ENCODE data around the gene FYN.

FYN gene

DNA sequence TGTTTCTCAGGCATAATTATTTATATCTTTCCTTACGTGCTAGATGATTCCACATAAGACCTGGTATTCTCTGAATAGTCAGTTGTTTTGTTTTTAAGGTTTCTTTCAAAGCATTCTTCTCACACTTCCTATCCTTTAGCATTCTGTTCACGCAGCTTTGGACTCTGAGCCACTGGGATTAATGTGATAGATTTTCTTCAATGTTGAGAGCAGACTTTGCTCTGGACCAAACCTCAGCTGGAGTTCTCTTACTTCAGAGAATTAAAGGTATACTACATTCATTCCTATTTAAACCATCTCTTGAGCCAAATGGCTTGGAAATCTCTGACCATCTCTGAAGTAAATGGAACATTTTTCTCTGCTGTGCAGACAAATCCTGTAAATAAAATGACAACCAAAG is 196.9 kb downstream of the FYN start:
- no peak for DNase-seq

- no peak for DNase-seq
Measured at GRCh38 chr6:111674883-111675282, 198.4 kb downstream of the FYN start.

DNA sequence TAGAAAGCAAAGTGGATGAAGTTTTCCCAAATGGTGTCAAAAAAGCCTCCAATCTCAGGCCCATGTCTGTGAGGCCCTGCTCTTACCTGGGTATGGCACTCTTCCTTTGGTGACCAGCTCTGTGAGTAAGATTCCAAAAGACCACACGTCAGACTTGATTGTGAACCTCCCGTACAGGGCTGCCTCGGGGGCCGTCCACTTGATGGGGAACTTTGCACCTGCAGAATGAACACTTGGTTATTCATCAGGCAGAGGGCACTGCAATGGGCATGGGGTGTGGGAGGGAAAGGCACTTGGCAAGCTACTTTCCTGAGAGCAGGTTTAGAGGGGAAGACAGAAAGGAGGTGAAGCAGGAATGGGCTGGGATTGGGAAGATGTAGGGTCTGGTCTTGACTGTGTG is 198.8 kb downstream of the FYN start:
- DNase-seq, result no peak

GRCh38 chr6:111673937-111674336 is 199.3 kb downstream of the FYN start:
- no peak for DNase-seq

GRCh38 chr6:111673532-111673931 is 199.7 kb downstream of the FYN start:
- no peak for DNase-seq

GRCh38 chr6:111672761-111673450 is 200.3 kb downstream of the FYN start:
- no peak for DNase-seq

- DNase-seq, result no peak
Measured at GRCh38 chr6:111669326-111669725, 203.9 kb downstream of the FYN start.

DNA sequence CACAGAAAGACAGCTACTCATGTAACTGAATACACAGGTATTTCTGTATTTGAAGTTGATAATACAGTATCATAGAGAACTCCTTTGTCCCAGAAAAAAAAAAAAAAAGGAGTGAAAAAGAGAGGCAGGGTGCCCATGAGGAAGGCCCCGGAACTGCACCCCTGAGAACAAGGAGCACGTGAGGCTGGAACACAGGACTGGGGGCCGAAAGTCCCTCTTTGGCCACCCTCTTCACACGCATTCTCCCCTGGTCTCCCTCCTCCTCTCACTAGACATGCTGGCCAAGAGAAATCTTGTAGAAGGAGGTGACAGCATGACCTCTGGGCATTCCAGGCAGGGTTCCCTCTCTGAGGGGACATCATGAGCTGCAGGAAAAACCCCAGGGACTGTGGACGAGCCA is 204.8 kb downstream of the FYN start:
- no peak for DNase-seq

DNA sequence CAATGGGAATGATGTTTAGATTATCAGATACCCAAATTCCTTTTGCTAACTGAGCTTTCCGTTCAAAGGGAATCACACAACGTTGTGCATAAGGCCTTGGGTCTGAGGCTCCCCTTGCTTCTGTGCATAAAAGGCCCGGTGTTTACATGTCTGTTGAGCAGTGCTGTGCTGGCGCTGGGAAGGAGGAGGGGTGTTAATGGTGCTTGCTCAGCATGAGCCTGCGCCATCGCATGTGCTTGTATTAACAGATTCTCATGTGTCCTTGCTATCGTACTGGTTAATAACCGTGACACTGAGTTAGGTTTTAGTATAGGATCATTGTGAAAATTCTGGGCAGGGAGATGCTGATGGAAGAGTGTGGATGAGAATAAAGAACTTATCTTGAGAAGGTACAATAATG is 205.3 kb downstream of the FYN start:
- DNase-seq, result no peak

DNA sequence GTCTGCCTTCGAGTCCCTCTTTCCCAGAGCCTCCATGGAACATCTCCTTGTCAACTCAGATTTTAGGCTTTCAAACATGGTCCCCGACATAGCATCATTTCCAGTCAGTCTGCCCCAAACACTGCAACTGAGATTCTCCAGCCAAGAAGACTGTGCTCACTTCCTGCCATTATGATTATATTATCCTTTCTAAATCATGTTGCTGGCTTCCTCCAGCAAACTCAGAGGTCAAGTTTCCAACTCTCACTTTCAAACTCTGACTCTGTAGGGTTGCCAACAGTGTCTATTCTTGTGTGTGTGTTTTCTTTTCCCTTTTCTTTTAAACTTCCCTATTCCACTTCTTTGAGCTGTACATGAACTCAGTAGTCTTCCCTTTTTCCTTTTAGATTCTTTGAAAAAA is 206.4 kb downstream of the FYN start:
- no peak for DNase-seq

- no peak for DNase-seq
Measured at GRCh38 chr6:111664565-111665030, 208.7 kb downstream of the FYN start.

GRCh38 chr6:111663692-111664564 is 209.3 kb downstream of the FYN start:
- DNase-seq, result no peak

DNA sequence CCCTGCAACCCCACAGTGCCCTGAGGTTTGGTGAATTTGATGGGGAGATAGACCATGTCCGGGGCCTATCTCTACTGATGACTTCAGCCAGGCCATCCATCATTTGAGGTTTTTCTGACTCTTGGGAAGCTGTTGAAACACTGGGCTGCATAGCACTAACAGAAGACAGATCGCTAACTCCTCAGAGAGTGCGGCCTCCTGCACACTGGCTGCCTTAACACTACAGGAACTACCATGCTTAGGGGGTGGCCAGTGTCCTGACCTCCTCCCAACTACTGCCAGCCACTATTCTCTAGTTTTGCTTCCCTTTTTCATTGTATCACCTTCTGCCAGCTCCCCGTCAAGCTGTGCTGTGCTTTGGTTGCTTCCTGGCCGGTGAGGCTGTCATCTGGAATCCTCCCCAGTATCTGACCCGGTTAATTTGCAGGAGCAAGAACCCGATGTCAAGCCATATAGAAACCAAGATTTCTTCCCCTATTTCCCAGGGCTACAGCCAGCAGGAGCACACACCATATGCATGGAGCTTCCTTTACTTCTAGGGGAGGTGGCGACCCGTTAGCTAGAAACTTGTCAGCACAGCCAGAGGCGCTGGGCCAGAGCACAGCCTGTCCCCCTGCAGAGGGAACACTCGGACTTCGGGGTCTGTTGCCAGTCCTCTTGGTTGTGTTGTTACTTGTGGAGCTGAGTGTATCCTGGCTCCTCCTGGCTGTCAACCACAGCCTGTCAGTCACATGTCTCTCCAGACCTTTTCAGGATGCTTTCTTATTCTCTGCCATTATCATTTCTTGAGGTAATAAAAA is 210.3 kb downstream of the FYN start:
- DNase-seq, result no peak

DNA sequence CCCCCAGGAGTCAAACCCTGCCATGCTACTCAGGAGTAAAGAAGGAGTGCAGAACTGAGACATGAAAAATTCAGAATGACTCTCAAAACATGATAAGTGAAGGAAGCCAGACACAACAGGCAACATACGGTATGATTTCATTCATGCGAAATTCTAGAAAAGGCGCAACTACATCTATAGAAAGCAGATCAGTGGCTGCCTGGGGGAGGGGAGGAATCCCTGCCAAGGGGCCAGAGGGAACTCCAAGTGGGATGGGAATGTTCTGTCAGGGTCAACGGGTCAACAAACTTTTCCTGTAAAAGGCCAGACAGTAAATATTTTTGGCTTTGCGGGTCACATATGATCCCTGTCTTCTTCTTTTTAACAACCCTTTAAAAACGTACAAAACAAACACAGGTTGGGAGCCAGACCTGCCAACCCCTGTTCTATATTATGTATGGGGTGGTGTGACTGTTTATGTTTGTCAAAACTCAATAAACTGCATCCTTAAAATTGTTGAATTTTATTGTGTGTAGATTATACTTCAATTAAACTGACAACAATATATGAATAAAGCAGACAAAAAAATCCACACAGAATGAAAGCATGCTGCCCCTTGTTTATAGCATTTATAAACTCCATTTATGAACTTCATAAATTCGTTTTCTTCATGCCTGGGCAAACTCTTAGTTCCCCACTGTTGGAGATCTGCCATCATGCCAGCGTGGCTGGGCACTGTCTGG is 211.0 kb downstream of the FYN start:
- no peak for DNase-seq

DNA sequence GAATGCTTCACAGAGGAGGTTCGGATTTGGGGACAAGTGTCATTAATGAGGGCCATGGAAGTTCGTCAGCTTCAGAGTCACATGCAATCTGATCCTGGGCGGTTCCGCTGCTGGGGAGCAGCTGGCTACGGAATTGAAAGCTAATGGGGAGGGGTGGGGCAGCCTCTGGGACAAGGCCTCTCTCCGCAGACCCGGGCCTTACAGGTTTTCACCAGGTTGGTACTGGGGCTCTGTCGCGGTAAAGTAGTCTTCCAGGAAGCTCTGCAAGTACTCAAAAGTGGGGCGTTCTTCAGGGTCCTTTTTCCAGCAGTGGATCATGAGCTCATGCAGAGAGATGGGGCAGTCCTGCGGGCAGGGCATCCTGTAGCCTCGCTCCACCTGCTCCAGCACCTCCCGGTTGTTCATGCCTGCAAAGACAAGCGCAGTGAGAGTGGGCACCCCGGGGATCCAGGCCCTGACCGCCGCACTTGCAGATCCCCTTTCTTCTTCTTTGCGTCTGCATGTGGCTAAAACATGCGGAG is 211.7 kb downstream of the FYN start:
- no peak for DNase-seq

DNA sequence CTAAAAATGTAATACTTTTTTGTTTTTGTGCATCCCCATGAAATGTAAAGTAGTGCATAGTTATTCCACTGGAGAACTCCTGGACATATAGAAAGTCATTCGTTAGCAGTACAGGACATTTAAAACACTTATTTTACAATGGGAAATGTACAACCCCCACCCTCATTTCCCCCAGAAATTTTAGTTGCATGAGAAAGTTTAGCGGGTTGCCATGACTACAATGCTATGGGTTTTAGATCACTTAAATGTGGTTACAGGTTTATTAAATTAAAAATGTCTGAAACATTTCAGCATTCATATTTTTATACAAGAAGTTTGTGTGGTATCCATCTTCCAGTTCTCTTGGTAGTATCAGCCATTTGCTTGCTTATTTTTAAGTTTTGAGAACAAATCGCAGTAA is 212.7 kb downstream of the FYN start:
- DNase-seq, result no peak

DNA sequence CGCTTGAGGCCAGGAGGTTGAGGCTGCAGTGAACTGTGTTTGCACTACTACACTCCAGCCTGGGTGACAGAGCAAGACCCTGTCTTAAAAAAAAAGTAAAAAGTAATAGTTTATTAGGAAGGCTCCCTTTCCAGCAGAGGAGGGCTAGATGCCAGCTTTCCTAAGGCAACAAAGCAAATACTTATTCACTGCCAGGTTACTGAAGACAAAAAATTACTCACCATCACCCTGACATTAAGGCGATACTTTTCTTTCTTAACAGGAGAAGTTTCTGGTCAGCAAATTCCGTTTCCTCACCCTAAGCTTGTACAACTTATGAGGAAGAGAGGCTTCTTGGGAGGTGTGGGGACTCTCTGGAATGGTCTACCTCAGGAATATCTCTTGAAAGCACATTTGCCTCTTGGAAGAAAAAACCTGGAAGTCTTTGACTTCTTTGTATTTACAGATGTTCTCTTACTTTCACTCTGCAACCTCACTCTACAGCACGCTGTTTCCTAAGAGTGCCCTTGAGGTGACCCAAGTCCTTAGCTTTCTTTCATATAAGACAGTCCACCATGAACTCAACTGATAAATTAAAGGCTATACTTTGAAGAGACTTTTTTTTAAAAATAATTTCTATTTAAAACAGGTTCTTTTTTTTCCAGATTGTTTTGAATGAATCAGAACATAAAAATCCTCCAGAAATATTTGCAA is 214.6 kb downstream of the FYN start:
- no peak for DNase-seq

GRCh38 chr6:111657146-111657545 is 216.1 kb downstream of the FYN start:
- DNase-seq, result no peak

DNA sequence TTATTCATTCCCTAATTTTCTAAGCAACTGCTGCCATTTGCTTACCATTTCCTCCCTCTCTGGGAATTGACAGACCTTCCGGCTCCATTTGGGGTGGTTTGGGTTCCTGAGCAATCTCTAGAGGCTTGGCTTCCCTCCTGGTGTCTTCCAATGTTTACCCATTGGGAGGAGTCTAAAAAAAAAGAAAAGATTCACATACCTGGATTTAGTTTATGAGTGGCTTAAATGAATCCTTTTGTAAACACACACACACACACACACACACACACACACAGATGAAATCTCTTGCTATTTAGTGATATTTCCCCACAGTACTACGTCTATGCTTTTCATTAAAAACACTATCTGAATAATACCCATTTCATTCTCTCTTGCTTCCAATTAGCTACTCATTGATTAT is 219.3 kb downstream of the FYN start:
- no peak for DNase-seq

DNA sequence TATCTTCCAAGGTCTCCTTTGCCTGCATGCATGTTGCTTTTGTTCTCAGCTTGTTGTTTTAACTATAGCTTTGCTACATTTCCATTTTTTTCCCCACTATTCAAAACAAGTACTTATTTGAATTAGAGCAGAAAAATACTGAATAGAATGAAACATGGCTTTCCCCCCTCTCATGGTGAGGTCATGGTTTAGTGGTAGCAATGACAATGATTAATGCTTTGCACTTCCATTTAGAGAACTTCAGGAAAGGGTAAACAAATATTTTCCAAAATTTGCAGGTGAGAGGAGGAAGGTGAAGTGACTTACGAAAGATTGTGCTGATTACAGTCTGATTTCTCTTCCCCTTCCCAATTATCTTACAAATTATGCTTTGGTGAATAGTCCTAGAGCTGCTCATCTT is 219.8 kb downstream of the FYN start:
- no peak for DNase-seq

DNA sequence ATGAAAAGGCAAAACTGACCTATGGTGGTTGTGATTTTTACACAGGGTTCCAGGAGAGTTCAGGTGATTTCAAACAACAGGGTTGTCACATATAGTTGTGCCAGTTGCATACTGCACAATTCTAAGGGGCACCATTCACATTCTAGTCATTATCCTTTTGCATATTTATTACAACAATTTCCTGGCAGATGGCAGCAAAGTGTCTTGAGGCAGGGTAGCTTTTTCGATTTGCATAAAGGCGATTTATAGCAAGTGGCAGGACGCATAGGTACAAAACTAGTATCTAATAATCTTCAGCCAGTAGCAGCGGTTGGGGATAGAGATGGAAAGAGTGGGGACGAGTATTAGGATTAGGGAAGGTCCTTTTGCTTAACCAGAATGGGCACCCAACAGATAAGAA is 221.1 kb downstream of the FYN start:
- DNase-seq, result no peak

Measured in activated CD4-positive, alpha-beta T cell treated with anti-CD3 and anti-CD28 coated beads, Interleukin-2, Interleukin-6, amounts not matched to agents 100 ng/mL and 50 ng/mL, durations not matched to agents 16 hours and 8 hours (primary cell).